Keratinocyte (primary cell): ENCODE results near the gene RAB2B. TPM values are rescaled to one million over a fixed set of nuclear protein-coding genes. Genes with fewer than 3 reads are reported as not detected.

ENCODE experiments used
- DNase-seq: peaks from one replicate; pipeline ENCODE4 v3.0.0-alpha.2; 2011; ENCODE audit warnings: low read depth, missing footprints, low spot score
- FAIRE-seq: peaks from 2 replicates; lab custom pipeline; 2011; peaks lifted over from hg19 to GRCh38; lab: Jason Lieb, UNC
- H2AFZ ChIP-seq: 2 replicates; pipeline ENCODE4 v1.6.0; 2012; ENCODE audit warnings: low read length, control low read depth, inconsistent platforms; ENCODE audit not compliant: control insufficient read depth
- H3K27ac ChIP-seq: 2 replicates; pipeline ENCODE4 v1.5.1; 2011; ENCODE audit warnings: low read length; ENCODE audit not compliant: control insufficient read depth, insufficient read depth
- H3K27me3 ChIP-seq: 3 replicates; pipeline ENCODE4 v1.6.0; 2011; ENCODE audit warnings: low read length; ENCODE audit not compliant: control insufficient read depth, insufficient read depth; ENCODE audit errors: extremely low read depth
- H3K36me3 ChIP-seq, 2 experiments: 2 replicates in 1 of 2; 3 replicates in 1 of 2; pipeline ENCODE4 v1.5.1; 2011; ENCODE audit warnings: low read length in 2 of 2, mild to moderate bottlenecking in 1 of 2; ENCODE audit not compliant: control insufficient read depth in 2 of 2, insufficient read depth in 2 of 2; ENCODE audit errors: extremely low read depth in 1 of 2
- H3K4me1 ChIP-seq: 3 replicates; pipeline ENCODE4 v1.5.1; 2011; ENCODE audit warnings: low read length; ENCODE audit not compliant: control insufficient read depth, insufficient read depth; ENCODE audit errors: extremely low read depth
- H3K4me2 ChIP-seq: 3 replicates; pipeline ENCODE4 v1.6.0; 2011; ENCODE audit warnings: low read depth, low read length; ENCODE audit not compliant: control insufficient read depth, insufficient read depth; ENCODE audit errors: extremely low read depth
- H3K4me3 ChIP-seq, 3 experiments: fragments of 200-600 bp in 1 of 3; sonication (generic) in 1 of 3; 2 replicates in 2 of 3; 3 replicates in 1 of 3; pipeline ENCODE4 v1.5.1; 2011 to 2016; ENCODE audit warnings: low read length in 3 of 3, mild to moderate bottlenecking in 3 of 3, control low read depth in 2 of 3, inconsistent platforms in 1 of 3, low read depth in 1 of 3, mixed read lengths in 1 of 3, mixed run types in 1 of 3, moderate library complexity in 1 of 3; ENCODE audit not compliant: control insufficient read depth in 2 of 3, insufficient read depth in 2 of 3; ENCODE audit errors: extremely low read depth in 1 of 3
- H3K79me2 ChIP-seq: 2 replicates; pipeline ENCODE4 v1.6.0; 2012; ENCODE audit warnings: low read length; ENCODE audit not compliant: control insufficient read depth, insufficient read depth
- H3K9ac ChIP-seq: 3 replicates; pipeline ENCODE4 v1.6.0; 2011; ENCODE audit warnings: low read length; ENCODE audit not compliant: control insufficient read depth, insufficient read depth; ENCODE audit errors: extremely low read depth
- H3K9me1 ChIP-seq: 3 replicates; pipeline ENCODE4 v1.6.0; 2011; ENCODE audit warnings: low read length; ENCODE audit not compliant: control insufficient read depth, insufficient read depth; ENCODE audit errors: extremely low read depth
- H3K9me3 ChIP-seq: 2 replicates; pipeline ENCODE4 v1.5.1; 2012; ENCODE audit warnings: low read depth, low read length; ENCODE audit not compliant: control insufficient read depth
- H4K20me1 ChIP-seq: 3 replicates; pipeline ENCODE4 v1.6.0; 2011; ENCODE audit warnings: low read length; ENCODE audit not compliant: control insufficient read depth, insufficient read depth; ENCODE audit errors: extremely low read depth
- EZH2 ChIP-seq: IDR thresholded peaks from one replicate; pipeline ENCODE4 v1.6.1; 2012; ENCODE audit warnings: inconsistent platforms, mild to moderate bottlenecking, low read length, moderate library complexity
- dilution Hi-C: fragments of 300-500 bp; cut with MboI; formaldehyde crosslinking; loops from one replicate; pipeline ENCODE4 v1.7.0; 2020; ENCODE audit warnings: low sequenced_read_pairs; ENCODE audit not compliant: extremely low pct_ligation_motif_present
- polyA plus RNA-seq, 5 experiments: library from polyadenylated mRNA; depleted of rRNA in 3 of 5; stranded (reverse) in 3 of 5; stranded (forward) in 1 of 5; unstranded in 1 of 5; fragments of >200 nt; gene quantifications; 1 replicate in 1 of 5; 2 replicates in 3 of 5; 3 replicates in 1 of 5; pipeline versions ENCODE4 v1.2.1 to v1.2.3, GENCODE V29; 2011 to 2012; ENCODE audit warnings: missing spikeins in 2 of 5, low read depth in 1 of 5, low replicate concordance in 1 of 5
- TF ChIP-seq, protein P1 (sequence below), 3 experiments: IDR thresholded peaks in 1 of 3; conservative IDR thresholded peaks in 1 of 3; optimal IDR thresholded peaks in 1 of 3; 2 replicates in 2 of 3; 3 replicates in 1 of 3; pipeline versions ENCODE3 to v1.5.1; 2011; ENCODE audit warnings: low read length in 3 of 3, mild to moderate bottlenecking in 3 of 3, moderate library complexity in 2 of 3, control low read depth in 1 of 3, inconsistent platforms in 1 of 3; ENCODE audit not compliant: insufficient read depth in 2 of 3; ENCODE audit errors: extremely low read depth in 1 of 3

RAB2B gene
- polyA plus RNA-seq, 1 donor (not counting 4 experiments of a cell fraction or from before 2014, with no cell fraction given), result 18.3 TPM

DNA sequence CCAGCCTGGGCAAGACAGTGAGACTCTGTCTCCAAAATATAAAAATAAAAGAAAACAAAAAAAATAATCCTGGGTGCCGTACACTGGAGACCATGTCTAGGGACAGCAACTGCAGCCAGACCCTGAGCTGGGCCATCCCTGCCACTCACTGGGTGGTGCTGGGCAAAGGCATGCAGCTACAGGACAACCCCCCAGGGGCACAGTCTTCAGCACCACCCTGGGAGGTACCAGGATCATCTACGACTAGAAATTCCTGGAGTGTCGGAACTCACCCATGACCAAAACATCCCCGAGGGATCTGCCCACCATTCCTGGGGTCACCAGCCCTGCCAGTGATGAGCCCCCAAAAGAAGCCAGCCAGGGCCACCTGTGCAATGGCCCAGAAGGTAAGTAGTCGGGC lies 57.2 kb downstream of the RAB2B start:
- no peak overlapping the region for H3K4me2 ChIP-seq

DNA sequence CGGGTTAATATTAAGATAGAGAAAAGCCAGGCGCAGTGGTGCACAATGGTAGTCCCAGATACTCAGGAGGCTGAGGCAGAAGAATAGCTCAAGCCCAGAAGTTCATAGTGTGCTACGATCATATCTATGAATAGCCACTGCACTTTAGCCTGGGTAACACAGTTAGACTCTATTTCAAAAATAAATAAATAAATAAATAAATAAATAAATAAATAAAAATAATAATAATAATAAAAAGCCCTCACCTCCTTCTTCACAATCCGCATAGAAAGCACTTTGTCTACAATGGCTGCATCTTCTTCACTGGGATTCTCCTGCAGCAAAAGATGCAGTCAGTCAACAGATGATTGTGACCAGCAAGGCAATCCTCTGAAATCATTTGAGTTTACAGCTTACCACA lies 61.4 kb downstream of the RAB2B start:
- FAIRE-seq, result no peak
- H3K9ac ChIP-seq, result no peak overlapping the region
- H3K79me2 ChIP-seq, result peaks cover 2% of the 10 kb centered on the region
- no peak overlapping the region for H2AFZ ChIP-seq
- H3K9me3 ChIP-seq, result no peaks in the 10 kb centered on the region
- no peak for TF ChIP-seq EZH2
- TF ChIP-seq, protein P1, sequence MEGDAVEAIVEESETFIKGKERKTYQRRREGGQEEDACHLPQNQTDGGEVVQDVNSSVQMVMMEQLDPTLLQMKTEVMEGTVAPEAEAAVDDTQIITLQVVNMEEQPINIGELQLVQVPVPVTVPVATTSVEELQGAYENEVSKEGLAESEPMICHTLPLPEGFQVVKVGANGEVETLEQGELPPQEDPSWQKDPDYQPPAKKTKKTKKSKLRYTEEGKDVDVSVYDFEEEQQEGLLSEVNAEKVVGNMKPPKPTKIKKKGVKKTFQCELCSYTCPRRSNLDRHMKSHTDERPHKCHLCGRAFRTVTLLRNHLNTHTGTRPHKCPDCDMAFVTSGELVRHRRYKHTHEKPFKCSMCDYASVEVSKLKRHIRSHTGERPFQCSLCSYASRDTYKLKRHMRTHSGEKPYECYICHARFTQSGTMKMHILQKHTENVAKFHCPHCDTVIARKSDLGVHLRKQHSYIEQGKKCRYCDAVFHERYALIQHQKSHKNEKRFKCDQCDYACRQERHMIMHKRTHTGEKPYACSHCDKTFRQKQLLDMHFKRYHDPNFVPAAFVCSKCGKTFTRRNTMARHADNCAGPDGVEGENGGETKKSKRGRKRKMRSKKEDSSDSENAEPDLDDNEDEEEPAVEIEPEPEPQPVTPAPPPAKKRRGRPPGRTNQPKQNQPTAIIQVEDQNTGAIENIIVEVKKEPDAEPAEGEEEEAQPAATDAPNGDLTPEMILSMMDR (optimal IDR thresholded peaks at IDR 0.05 in 1 of 3, IDR thresholded peaks at IDR 0.05 in 1 of 3, conservative IDR thresholded peaks at IDR 0.05 in 1 of 3; ENCODE audit: extremely low read depth in 1 of 3, insufficient read depth in 2 of 3, low read length in 3 of 3), result no peak
- peaks cover 26 to 37% of the 10 kb centered on the region in 2 experiments for H3K36me3 ChIP-seq
- H3K9me1 ChIP-seq, result no peaks in the 10 kb centered on the region
- H3K27ac ChIP-seq, result no peak overlapping the region
- H3K4me2 ChIP-seq, result no peak overlapping the region
- no peaks in the 10 kb centered on the region for H3K27me3 ChIP-seq
- dilution Hi-C loops, result no loop called here
- H3K4me3 ChIP-seq, result no peak overlapping the region
- no peaks in the 10 kb centered on the region for H3K4me1 ChIP-seq
- no peaks in the 10 kb centered on the region for H4K20me1 ChIP-seq
- no peak for DNase-seq

More for the DNA sequence above, 57.2 kb downstream of the RAB2B start:
- H3K36me3 ChIP-seq, result peaks cover 16 to 24% of the 10 kb centered on the region in 2 experiments
- no peaks in the 10 kb centered on the region for H3K27me3 ChIP-seq
- H3K27ac ChIP-seq, result no peak overlapping the region
- H2AFZ ChIP-seq, result no peak overlapping the region
- FAIRE-seq, result no peak
- H3K9me3 ChIP-seq, result no peaks in the 10 kb centered on the region
- H3K9ac ChIP-seq, result no peak overlapping the region
- no peaks in the 10 kb centered on the region for H3K4me1 ChIP-seq
- no peak for DNase-seq
- TF ChIP-seq, protein P1 (optimal IDR thresholded peaks at IDR 0.05 in 1 of 3, IDR thresholded peaks at IDR 0.05 in 1 of 3, conservative IDR thresholded peaks at IDR 0.05 in 1 of 3; ENCODE audit: extremely low read depth in 1 of 3, insufficient read depth in 2 of 3, low read length in 3 of 3), result no peak
- no peak for TF ChIP-seq EZH2
- H3K79me2 ChIP-seq, result peaks cover 2% of the 10 kb centered on the region
- dilution Hi-C loops, result no loop called here
- H3K9me1 ChIP-seq, result no peaks in the 10 kb centered on the region
- H4K20me1 ChIP-seq, result no peaks in the 10 kb centered on the region
- H3K4me3 ChIP-seq, result no peak overlapping the region
